ENCODE results near the gene SIT1.

SIT1 gene

DNA sequence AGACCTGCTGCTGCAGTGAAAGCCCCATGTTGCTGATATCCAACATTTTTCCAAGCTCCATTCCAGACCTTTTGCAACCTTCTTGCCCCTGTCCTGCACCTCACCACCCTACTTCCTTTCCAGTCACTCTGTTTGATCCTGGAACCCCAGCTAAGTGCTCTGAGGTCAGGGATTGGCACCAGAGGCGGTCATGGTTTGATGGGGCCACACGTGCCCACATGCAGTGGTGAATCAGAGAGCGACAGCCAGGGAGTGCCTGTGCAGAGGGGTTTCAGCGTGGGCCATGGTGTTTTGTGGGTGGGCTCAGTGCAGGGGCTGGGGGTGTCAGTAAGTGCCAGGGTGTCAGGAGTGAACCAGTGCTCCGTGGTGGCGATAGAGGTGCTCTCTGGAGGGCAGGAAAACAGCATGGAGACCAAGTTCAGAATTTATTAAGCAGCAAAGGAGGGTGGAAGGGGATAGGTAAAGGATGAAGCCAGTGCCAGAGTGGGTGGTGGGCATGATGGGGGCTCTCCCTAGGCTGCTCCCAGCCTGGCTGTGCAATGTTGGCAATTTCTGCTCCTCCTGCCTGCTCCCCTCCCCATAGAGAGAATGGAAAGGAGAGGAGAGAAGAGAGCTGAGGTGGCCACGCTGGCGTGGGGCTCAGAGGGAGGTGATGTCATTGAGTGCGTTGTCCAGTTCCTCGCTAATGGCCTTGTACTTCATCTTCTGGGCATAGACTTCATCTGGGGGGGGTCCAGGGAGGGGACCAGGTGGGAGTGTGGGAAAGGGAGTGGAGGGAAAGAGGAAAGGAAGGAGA lies 32.0 kb upstream of the SIT1 start:
- DNase-seq (ENCODE audit: low read depth): no peak

DNA sequence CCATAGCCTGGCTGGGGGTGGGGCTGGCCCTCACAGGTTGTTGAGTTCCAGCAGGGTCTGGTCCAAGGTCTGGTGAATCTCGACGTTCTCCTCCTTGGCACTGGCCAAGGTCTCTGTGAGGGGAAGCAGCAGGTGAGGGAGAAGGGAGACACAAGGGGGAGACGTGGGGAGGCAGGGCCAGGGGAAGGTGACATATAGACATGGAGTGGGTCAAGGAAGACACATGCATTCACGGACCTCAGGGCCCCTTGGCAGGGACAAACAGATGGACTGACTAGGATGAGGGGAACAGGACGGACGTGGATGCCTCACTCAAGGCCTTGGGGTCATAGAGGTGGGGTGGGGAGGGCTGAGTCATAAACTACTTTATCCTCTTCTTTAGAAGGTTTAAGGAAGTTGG lies 31.3 kb upstream of the SIT1 start:
- no peak for DNase-seq (ENCODE audit: low read depth)

DNA sequence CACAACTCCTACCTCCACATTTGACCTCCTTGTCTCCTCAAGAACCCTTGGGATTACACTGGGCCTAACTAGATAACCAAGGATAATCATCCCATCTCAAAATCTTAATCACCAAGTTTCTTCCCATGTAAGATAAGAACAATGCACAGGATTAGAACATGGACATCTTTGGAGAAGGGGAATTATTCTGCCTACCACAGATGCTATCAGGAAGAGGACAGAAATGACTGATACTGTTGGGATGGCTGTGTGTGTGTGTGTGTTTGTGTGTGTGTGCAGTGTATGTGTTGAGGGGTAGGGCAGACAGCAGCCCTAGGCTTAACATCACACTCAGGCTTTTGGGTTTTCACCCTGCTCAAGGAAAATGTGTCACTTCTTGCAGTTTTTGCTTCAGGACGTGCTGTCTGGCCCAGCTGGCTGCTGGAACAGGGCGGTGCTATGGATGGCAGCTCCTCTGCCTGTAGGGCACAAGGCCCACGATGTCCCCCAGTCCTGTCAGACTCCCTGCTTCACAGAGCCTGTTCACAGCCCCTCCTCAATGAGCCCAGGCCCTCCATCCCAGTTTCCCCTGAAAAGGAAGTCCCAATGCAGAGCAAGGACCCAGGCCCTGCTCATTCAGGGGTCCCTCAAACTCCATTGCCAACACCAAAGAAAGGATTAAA lies 30.7 kb upstream of the SIT1 start:
- no peak for DNase-seq (ENCODE audit: low read depth)

DNA sequence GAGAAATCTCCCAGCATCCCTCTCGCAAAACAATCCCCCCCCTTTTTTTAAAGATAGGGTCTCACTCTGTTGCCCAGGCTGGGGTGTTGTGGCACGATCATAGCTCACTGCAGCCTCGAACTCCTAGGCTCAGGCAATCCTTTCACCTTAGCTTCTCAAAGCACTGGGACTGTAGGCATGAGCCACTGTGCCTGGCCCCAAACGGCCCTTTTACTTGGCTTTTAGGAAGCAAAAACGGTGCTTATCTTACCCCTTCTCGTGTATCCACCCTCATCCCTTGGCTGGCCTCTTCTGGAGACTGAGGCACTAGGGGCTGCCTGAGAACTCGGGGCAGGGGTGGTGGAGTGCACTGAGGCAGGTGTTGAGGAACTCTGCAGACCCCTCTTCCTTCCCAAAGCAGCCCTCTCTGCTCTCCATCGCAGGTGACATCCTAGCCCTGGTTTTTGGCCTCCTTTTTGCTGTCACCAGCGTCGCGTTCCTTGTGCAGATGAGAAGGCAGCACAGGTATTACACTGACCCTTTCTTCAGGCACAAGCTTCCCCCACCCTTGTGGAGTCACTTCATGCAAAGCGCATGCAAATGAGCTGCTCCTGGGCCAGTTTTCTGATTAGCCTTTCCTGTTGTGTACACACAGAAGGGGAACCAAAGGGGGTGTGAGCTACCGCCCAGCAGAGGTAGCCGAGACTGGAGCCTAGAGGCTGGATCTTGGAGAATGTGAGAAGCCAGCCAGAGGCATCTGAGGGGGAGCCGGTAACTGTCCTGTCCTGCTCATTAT lies 29.8 kb upstream of the SIT1 start:
- DNase-seq (ENCODE audit: low read depth): no peak

DNA sequence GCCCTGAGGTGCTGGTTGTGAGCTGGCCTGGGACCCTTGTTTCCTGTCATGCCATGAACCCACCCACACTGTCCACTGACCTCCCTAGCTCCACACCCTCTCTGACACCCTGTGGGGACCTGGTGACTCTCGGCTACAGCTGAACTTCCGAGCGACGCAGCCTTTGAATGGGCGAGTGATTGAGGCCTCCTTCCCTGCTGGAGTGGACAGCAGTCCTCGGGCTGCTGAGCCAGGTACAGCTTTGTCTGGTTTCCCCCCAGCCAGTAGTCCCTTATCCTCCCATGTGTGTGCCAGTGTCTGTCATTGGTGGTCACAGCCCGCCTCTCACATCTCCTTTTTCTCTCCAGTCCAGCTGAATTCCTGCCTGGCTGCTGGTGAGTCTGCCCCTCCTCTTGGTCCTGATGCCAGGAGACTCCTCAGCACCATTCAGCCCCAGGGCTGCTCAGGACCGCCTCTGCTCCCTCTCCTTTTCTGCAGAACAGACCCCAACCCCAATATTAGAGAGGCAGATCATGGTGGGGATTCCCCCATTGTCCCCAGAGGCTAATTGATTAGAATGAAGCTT lies 29.1 kb upstream of the SIT1 start:
- DNase-seq (ENCODE audit: low read depth): no peak

DNA sequence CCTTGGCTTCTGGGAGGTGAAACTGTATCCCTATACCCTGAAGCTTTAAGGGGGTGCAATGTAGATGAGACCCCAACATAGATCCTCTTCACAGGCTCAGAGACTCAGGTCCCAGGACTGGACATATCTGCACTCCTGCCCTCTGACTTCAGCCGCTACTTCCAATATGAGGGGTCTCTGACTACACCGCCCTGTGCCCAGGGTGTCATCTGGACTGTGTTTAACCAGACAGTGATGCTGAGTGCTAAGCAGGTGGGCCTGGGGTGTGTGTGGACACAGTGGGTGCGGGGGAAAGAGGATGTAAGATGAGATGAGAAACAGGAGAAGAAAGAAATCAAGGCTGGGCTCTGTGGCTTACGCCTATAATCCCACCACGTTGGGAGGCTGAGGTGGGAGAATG lies 28.4 kb upstream of the SIT1 start:
- no peak for DNase-seq (ENCODE audit: low read depth)

DNA sequence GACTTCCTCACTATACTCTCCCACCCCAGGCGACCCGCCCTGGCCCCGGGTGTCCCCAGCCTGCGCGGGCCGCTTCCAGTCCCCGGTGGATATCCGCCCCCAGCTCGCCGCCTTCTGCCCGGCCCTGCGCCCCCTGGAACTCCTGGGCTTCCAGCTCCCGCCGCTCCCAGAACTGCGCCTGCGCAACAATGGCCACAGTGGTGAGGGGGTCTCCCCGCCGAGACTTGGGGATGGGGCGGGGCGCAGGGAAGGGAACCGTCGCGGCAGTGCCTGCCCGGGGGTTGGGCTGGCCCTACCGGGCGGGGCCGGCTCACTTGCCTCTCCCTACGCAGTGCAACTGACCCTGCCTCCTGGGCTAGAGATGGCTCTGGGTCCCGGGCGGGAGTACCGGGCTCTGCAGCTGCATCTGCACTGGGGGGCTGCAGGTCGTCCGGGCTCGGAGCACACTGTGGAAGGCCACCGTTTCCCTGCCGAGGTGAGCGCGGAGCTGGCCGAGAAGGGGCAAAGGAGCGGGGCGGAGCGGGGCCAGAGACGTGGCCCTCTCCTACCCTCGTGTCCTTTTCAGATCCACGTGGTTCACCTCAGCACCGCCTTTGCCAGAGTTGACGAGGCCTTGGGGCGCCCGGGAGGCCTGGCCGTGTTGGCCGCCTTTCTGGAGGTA lies 25.1 kb upstream of the SIT1 start:
- DNase-seq (ENCODE audit: low read depth): no peak

DNA sequence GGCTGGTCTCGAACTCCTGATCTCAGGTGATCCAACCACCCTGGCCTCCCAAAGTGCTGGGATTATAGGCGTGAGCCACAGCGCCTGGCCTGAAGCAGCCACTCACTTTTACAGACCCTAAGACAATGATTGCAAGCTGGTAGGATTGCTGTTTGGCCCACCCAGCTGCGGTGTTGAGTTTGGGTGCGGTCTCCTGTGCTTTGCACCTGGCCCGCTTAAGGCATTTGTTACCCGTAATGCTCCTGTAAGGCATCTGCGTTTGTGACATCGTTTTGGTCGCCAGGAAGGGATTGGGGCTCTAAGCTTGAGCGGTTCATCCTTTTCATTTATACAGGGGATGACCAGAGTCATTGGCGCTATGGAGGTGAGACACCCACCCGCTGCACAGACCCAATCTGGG lies 24.5 kb upstream of the SIT1 start:
- DNase-seq (ENCODE audit: low read depth): no peak

DNA sequence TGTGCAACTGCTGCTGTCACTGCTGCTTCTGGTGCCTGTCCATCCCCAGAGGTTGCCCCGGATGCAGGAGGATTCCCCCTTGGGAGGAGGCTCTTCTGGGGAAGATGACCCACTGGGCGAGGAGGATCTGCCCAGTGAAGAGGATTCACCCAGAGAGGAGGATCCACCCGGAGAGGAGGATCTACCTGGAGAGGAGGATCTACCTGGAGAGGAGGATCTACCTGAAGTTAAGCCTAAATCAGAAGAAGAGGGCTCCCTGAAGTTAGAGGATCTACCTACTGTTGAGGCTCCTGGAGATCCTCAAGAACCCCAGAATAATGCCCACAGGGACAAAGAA lies 23.3 kb upstream of the SIT1 start:
- no peak for DNase-seq (ENCODE audit: low read depth)

DNA sequence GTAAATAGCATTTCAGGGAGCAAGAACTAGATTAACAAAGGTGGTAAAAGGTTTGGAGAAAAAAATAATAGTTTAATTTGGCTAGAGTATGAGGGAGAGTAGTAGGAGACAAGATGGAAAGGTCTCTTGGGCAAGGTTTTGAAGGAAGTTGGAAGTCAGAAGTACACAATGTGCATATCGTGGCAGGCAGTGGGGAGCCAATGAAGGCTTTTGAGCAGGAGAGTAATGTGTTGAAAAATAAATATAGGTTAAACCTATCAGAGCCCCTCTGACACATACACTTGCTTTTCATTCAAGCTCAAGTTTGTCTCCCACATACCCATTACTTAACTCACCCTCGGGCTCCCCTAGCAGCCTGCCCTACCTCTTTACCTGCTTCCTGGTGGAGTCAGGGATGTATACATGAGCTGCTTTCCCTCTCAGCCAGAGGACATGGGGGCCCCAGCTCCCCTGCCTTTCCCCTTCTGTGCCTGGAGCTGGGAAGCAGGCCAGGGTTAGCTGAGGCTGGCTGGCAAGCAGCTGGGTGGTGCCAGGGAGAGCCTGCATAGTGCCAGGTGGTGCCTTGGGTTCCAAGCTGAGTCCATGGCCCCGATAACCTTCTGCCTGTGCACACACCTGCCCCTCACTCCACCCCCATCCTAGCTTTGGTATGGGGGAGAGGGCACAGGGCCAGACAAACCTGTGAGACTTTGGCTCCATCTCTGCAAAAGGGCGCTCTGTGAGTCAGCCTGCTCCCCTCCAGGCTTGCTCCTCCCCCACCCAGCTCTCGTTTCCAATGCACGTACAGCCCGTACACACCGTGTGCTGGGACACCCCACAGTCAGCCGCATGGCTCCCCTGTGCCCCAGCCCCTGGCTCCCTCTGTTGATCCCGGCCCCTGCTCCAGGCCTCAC lies 22.6 kb upstream of the SIT1 start, which contains the start of gene CA9:
Gene CA9, plus strand, starts transcription at position 797 of the 893 bp plus-strand sequence. Its CDS starts 32 bp downstream, at position 829.
- no peak for DNase-seq (ENCODE audit: low read depth)

DNA sequence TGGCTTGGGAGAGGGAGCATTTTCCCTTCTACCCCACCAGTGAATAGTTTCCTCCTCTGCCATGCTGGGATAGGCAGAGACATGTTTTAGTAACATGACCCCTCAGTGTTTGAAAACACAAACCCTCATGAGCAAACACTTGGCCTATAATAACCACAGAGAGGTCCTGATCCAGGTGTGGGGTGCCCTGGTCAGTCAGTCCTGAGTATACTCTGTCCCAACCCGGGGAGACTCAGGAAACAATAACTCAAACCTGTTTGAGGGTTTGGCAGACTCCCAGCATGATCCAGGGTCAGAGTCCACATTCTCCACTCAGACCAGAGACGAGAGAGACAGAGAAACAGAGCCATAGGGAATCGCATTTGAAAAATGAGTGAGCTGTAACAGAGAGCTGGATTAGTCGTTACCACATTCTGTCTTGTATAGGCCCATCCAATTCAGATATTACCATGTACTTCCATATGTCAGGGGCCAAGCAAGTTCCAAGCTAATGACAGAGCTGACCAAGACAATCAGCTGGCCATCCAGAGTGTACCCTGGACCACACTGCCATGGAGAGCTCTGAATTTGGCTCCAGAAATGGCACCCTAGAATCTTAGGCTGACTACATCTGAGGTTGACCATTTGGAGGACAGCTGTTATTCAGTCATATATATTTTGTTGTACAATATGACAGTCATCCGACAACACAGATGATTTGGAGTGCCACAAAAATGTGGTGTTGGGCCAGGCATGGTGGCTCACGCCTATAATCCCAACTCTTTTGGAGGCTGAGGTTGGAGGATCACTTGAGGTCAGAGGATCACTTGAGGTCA lies 18.8 kb upstream of the SIT1 start:
- no peak for DNase-seq (ENCODE audit: low read depth)

DNA sequence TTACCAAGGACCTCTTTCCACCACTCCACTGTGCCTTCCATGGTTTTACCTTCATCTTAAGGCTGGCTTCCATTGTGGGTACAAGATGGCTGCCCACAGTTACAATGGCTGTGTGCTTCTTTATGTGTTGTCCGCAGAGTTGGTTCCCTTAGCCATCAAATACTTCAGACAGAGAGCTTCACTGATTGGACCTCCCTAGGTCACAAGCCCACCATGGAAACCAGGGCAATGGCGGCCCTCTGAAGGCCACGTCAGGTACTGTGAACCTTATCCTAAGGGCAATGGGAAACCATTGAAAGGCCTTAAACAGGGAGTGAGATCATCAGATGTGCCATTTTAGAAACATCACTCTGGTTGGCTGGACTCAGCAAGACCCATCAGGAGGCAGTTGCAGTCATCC lies 17.2 kb upstream of the SIT1 start:
- no peak for DNase-seq (ENCODE audit: low read depth)

DNA sequence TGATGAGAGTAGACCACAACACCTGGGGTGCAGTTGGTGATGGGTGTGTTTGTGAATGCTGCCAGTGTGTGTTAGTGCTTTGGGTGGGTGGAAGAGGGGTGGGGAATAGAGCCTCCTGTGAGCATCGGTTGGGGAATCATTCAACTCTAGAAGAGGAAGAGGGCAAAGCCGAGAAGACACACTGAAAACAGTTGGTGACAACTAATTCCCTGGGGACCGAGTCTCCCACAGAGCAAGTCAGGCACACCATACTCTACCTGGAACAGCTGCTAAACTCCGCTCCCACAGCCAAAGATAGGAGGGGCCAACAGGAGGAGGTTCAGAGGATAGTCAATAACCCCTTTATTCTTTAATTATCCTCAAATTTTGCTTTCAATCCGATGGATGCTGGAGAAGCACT lies 15.8 kb upstream of the SIT1 start:
- no peak for DNase-seq (ENCODE audit: low read depth)

DNA sequence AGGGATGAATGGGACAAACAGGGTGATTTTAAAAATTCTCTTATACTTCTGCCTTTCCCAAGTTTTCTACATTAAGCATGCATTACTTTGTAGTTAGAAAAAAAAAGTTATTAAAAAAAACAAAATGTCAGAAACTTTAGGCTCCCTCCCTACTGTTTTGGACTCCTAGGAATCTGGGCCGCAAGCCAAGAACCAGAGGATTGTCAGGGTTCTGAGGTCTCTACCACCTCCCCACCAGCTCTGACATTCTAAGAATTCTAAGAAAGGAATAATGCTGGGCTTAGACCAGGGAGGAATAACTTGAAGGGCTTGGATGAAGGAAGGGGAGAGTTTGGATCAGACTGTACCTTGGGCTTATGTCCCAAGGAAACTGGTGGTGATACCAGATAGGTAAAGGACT lies 15.3 kb upstream of the SIT1 start:
- no peak for DNase-seq (ENCODE audit: low read depth)

DNA sequence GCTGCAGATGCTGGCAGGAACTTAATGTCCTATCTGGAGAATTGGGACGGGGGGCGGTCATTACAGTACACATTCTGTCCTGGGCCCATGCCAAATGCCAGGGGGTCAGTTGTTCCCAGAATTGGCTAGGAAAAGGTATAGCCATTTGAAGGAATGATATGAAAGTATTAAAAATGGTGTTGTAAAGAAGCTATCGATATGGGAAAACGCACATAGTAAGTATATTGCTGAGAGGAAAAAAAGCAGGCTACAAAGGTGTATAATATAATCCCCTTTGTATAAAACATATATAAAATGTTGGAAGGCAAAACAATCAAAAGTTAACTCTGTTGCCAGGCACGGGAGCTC lies 14.7 kb upstream of the SIT1 start:
- no peak for DNase-seq (ENCODE audit: low read depth)

DNA sequence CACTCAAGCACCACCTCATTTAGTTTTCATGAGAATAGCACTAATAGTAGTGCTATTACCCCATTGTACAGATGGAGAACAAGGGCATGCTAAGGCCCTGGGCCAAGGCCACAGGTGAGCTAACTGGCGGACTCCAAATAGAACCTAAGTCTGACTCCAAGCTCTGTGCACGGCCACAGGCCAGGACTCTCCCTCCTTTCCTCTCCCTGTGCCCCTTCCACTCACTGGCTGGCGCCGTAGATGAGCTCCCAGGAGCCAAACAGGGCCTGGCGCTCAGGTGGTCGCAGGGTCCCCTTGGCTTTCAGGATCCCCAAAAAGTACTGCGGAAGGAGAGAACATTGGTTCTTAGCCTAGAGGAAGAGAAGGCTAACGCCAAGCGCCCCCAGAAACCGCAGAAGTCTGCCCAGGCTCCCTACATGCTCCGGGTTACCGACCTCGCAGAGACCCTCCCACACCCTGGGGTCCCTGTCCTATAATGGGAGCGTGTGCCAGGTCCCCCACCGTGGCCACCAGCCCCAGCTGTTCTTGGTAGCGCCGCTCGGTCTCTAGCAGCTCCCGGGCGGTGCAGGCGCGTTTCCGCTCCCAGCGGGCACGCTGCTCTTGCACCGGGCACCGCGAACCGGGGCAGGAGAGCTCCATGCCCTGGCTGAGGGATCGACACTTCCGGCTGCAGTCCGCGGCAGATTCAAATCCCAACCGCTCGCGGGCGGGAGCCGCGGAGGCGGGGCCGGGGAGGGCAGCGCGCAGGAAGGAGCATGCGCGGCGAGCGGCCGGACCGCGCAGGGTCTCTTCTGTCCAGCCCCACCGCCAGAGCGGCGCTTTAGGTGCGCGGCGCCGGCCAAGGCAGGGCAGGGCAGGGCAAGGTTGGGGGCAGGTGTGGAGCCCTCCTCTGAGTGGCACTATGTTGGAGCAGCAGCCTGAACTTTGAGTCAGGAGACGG lies 14.1 kb upstream of the SIT1 start, which contains the start of gene ARHGEF39:
Gene ARHGEF39, minus strand, starts transcription at position 665 of the 940 bp plus-strand sequence. Its CDS starts 26 bp downstream, at position 639.
- DNase-seq (ENCODE audit: low read depth): no peak

DNA sequence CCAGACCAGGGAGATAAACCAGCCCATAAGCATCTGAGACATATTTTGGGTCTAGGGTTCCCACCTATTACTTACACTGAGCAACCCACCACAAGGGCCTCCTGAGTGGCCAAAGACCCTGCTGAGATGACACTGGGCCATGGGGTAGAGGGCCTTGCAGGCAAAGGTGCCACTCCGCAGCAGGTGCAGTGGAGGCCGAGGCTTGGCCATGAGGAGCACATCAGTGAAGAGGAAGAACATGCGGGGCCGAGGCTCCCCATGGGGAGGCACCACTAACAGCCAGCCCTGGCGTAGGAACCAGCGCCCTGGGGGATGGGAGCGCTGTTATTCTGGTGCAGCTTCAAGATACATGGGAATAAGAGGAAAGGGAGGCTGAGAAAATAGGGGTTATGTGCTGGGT lies 11.7 kb upstream of the SIT1 start:
- DNase-seq (ENCODE audit: low read depth): no peak

DNA sequence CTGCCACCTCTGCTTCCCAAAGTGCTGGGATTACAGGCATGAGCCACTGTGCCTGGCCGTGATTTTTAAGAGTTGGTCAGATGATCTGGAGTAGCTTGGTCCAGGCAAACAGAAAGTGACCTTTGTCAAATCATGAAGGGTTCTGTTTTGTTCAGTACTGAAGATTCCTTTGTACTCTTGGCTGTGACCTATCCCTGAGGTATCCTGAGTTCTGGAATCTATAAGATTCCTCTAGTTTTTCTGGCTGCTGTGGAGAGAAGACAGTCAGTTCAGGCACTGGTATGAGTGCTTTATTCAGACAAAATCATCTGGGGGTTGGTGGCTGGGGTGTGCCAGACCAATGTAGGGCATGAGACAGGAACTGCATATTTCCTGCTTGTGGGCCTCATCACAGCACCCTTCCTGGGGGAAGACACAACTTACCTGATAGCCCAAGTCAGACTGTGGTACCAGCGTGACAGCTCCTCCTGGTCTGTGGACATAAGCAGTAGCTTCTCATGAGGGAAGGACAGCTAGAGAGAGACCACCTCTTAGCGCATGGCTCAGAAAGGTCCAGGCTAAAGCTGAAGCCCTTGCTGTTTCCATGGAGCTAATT lies 11.1 kb upstream of the SIT1 start:
- DNase-seq (ENCODE audit: low read depth): no peak

DNA sequence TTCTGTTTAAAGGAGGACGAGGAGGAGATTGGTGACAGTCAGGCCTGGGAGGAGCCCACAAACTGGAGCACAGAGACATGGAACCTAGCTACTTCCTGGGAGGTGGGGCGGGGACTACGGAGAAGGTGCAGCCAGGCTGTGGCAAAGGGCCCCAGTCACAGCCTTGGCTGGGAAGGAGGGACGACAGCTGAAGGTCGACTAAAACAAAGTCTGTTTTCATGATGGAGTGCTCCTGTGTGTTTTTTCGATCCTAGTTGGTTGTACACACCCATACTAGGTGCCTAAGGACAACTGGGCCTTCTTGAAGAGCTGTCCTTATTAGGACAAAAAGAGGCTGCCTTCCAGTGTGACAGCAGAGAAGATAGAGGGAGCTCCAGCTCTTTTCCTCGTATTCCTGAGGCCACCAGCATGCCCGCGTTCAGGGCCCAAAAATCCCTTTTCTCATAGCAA lies 10.3 kb upstream of the SIT1 start:
- DNase-seq (ENCODE audit: low read depth): no peak
